Neural cell (in vitro differentiated cells): ENCODE data around the gene JPT2. TPM values are rescaled to one million over a fixed set of nuclear protein-coding genes. Genes with fewer than 3 reads are reported as not detected.

Experiments used
- H2AFZ ChIP-seq: fragments of 200-600, 300-800 bp; sonication (generic), shearing (Covaris generic); 2 replicates; pipeline ENCODE4 v1.6.0; 2014; ENCODE audit warnings: low read depth, mild to moderate bottlenecking, antibody characterized with exemption, low read length, moderate library complexity
- H3F3A ChIP-seq: fragments of 200-600 bp; shearing (Covaris generic); 2 replicates; pipeline ENCODE4 v1.6.1; 2016; ENCODE audit warnings: mild to moderate bottlenecking, moderate library complexity, mixed read lengths, antibody characterized with exemption, low read length; ENCODE audit not compliant: insufficient read depth, poor library complexity, severe bottlenecking
- H3K27ac ChIP-seq: fragments of 200-600, 300-800 bp; sonication (generic), shearing (Covaris generic); 2 replicates; pipeline ENCODE4 v1.5.1; 2014; ENCODE audit warnings: mild to moderate bottlenecking, low read length, moderate library complexity
- H3K27me3 ChIP-seq: fragments of 300-800, 200-600 bp; sonication (generic), shearing (Covaris generic); 2 replicates; pipeline ENCODE4 v1.6.0; 2014; ENCODE audit warnings: mild to moderate bottlenecking, low read depth, low read length, moderate library complexity; ENCODE audit not compliant: insufficient read depth
- H3K36me3 ChIP-seq: fragments of 300-800, 200-600 bp; sonication (generic), shearing (Covaris generic); 2 replicates; pipeline ENCODE4 v1.5.1; 2014; ENCODE audit warnings: mild to moderate bottlenecking, antibody characterized with exemption, low read length, moderate library complexity; ENCODE audit not compliant: insufficient read depth
- H3K4me2 ChIP-seq: fragments of 300-800, 200-600 bp; sonication (generic), shearing (Covaris generic); 2 replicates; pipeline ENCODE4 v1.6.0; 2014; ENCODE audit warnings: mild to moderate bottlenecking, low read length
- H3K4me3 ChIP-seq: fragments of 300-800, 200-600 bp; sonication (generic), shearing (Covaris generic); 2 replicates; pipeline ENCODE4 v1.5.1; 2014; ENCODE audit warnings: mild to moderate bottlenecking, low read length, moderate library complexity
- H3K79me2 ChIP-seq: fragments of 200-600 bp; shearing (Covaris generic); replicated peaks from 2 replicates; pipeline ENCODE4 v1.6.0; 2014; ENCODE audit warnings: mild to moderate bottlenecking, low read length, moderate library complexity; ENCODE audit not compliant: insufficient read depth
- H3K9ac ChIP-seq: fragments of 300-800, 200-600 bp; sonication (generic), shearing (Covaris generic); 2 replicates; pipeline ENCODE4 v1.6.1; 2016; ENCODE audit warnings: mild to moderate bottlenecking, low read length, mixed read lengths
- H3K9me2 ChIP-seq: fragments of 200-600 bp; shearing (Covaris generic); 2 replicates; pipeline ENCODE4 v1.6.1; 2016; ENCODE audit warnings: mild to moderate bottlenecking, low read length, mixed read lengths; ENCODE audit not compliant: insufficient read depth
- H3K9me3 ChIP-seq: fragments of 200-600, 300-800 bp; sonication (generic), shearing (Covaris generic); 2 replicates; pipeline ENCODE4 v1.6.1; 2016; ENCODE audit warnings: mild to moderate bottlenecking, mixed run types, low read length, moderate library complexity, mixed read lengths
- H4K20me1 ChIP-seq: fragments of 200-600 bp; shearing (Covaris generic); 2 replicates; pipeline ENCODE4 v1.6.1; 2016; ENCODE audit warnings: mild to moderate bottlenecking, mixed run types; ENCODE audit not compliant: insufficient read depth
- CTCF ChIP-seq: fragments of 450-650 bp; IDR thresholded peaks from 2 replicates; pipeline ENCODE4 v1.5.1; 2014; ENCODE audit warnings: antibody characterized with exemption, mild to moderate bottlenecking, moderate library complexity; ENCODE audit not compliant: poor library complexity, severe bottlenecking
- EP300 ChIP-seq: fragments of 450-650 bp; conservative IDR thresholded peaks from 2 replicates; pipeline ENCODE4 v1.6.1; 2014; ENCODE audit warnings: antibody characterized with exemption, mild to moderate bottlenecking, moderate library complexity; ENCODE audit not compliant: poor library complexity, severe bottlenecking
- EZH2 ChIP-seq: fragments of 200-600, 300-800 bp; shearing (Covaris generic), sonication (generic); IDR thresholded peaks from 2 replicates; pipeline ENCODE4 v1.6.1; 2014; ENCODE audit warnings: antibody characterized with exemption, low read length, borderline replicate concordance, mild to moderate bottlenecking; ENCODE audit not compliant: insufficient read depth, poor library complexity, severe bottlenecking
- MXI1 ChIP-seq: fragments of 450-650 bp; conservative IDR thresholded peaks from 2 replicates; pipeline ENCODE4 v1.6.1; 2014; ENCODE audit warnings: antibody characterized with exemption, mild to moderate bottlenecking; ENCODE audit not compliant: poor library complexity, severe bottlenecking
- POLR2AphosphoS5 ChIP-seq: IDR thresholded peaks from 2 replicates; pipeline ENCODE4 v1.6.1; 2012
- RAD21 ChIP-seq: fragments of 450-650 bp; conservative IDR thresholded peaks from 2 replicates; pipeline ENCODE4 v1.6.1; 2014; ENCODE audit warnings: antibody characterized with exemption, mild to moderate bottlenecking, moderate library complexity
- REST ChIP-seq: IDR thresholded peaks from 2 replicates; pipeline ENCODE4 v1.6.1; 2012; ENCODE audit warnings: borderline replicate concordance
- SMC3 ChIP-seq: fragments of 450-650 bp; conservative IDR thresholded peaks from 2 replicates; pipeline ENCODE4 v1.6.1; 2014; ENCODE audit warnings: antibody characterized with exemption, mild to moderate bottlenecking, moderate library complexity; ENCODE audit not compliant: poor library complexity
- TAF1 ChIP-seq: IDR thresholded peaks from 2 replicates; pipeline ENCODE4 v1.6.1; 2012; ENCODE audit warnings: low read depth
- polyA plus RNA-seq: library from polyadenylated mRNA; depleted of rRNA; stranded (reverse); fragments of >200 nt; gene quantifications from 2 replicates; pipeline ENCODE4 v1.2.3, GENCODE V29; 2014

JPT2 gene
- polyA plus RNA-seq, 1 donor from 2014 or later, result 61.4 TPM

- no peaks in the 10 kb centered on the region for H4K20me1 ChIP-seq
- no peak overlapping the region for H3K4me2 ChIP-seq
- no peaks in the 10 kb centered on the region for H3K9me2 ChIP-seq
- no peak overlapping the region for H3K27ac ChIP-seq
- no peak overlapping the region for H3K4me3 ChIP-seq
- no peaks in the 10 kb centered on the region for H3K79me2 ChIP-seq
- no peak overlapping the region for H3K9ac ChIP-seq
- peaks cover 5% of the 10 kb centered on the region for H3K36me3 ChIP-seq
- H2AFZ ChIP-seq, result no peak overlapping the region
- no peaks in the 10 kb centered on the region for H3F3A ChIP-seq
- no peak for TF ChIP-seq REST
- TF ChIP-seq EP300, result no peak
- TF ChIP-seq CTCF, result no peak
- TF ChIP-seq MXI1, result no peak
- no peak for TF ChIP-seq RAD21
- TF ChIP-seq EZH2, result no peak
- no peak for TF ChIP-seq POLR2AphosphoS5
- no peak for TF ChIP-seq SMC3
- no peak for TF ChIP-seq TAF1
- no peaks in the 10 kb centered on the region for H3K9me3 ChIP-seq
- no peaks in the 10 kb centered on the region for H3K27me3 ChIP-seq
These were observed 51.4 kb downstream of the JPT2 start for GRCh38 chr16:1729445-1729844.

- Histone ChIP-seq H4K20me1 (no peaks in the 10 kb centered on the region), H3K27ac (no peak overlapping the region), H3K36me3 (peaks cover 12% of the 10 kb centered on the region), H3K4me3 (no peak overlapping the region), H3K9ac (no peak overlapping the region), H3K27me3 (no peaks in the 10 kb centered on the region), H3K4me2 (no peak overlapping the region), H2AFZ (no peak overlapping the region), H3K9me2 (no peaks in the 10 kb centered on the region), H3F3A (no peaks in the 10 kb centered on the region), H3K79me2 (no peaks in the 10 kb centered on the region), H3K9me3 (no peaks in the 10 kb centered on the region)
- TF ChIP-seq POLR2AphosphoS5 (no peak), EP300 (no peak), TAF1 (no peak), RAD21 (no peak), CTCF (no peak), EZH2 (no peak), SMC3 (no peak), REST (no peak), MXI1 (no peak)
These were observed 53.0 kb downstream of the JPT2 start for GRCh38 chr16:1731073-1731472.
